Right lobe of liver (tissue), 6 donors: ENCODE data around the gene PDCL2. TPM values are rescaled to one million over a fixed set of nuclear protein-coding genes. Genes with fewer than 3 reads are reported as not detected.
"Not testable (repeated sequence)": the region's sequence is repeated elsewhere in the genome, so short reads cannot be mapped to it uniquely, and the experiment has no call there.

Experiments
- ATAC-seq, 4 donors: fragments of 200-7000 bp; cut with Tn5 transposase; one replicate each; pipeline ENCODE4 v1.9.1; 2020; ENCODE audit warnings: mild to moderate bottlenecking in 4 of 4, moderate library complexity in 4 of 4
- DNase-seq, 3 donors: peaks; one replicate each; pipeline ENCODE4 v3.0.0-alpha.2; 2020
- H3K27ac ChIP-seq, 3 donors: fragments of 200-600 bp; one replicate each; pipeline ENCODE4 v1.8.0; 2022
- H3K27me3 ChIP-seq, 2 donors: fragments of 200-600 bp; one replicate each; pipeline ENCODE4 v1.8.0; 2022
- H3K36me3 ChIP-seq, 4 donors: fragments of 200-600 bp; sonication (generic) in 1 of 4; one replicate each; pipeline versions ENCODE4 v1.5.1 to v1.8.0; 2017 to 2022; ENCODE audit warnings: control low read depth in 1 of 4
- H3K4me1 ChIP-seq, 4 donors: fragments of 200-600 bp; sonication (generic) in 1 of 4; one replicate each; pipeline versions ENCODE4 v1.5.1 to v1.8.0; 2017 to 2022; ENCODE audit warnings: control low read depth in 1 of 4
- H3K4me3 ChIP-seq, 3 donors: fragments of 200-600 bp; one replicate each; pipeline ENCODE4 v1.8.0; 2022
- H3K9me3 ChIP-seq, 4 donors: fragments of 200-600 bp; sonication (generic) in 1 of 4; one replicate each; pipeline versions ENCODE4 v1.5.1 to v1.8.0; 2017 to 2022; ENCODE audit warnings: control low read depth in 1 of 4
- CTCF ChIP-seq, 4 donors: fragments of 200-600 bp in 3 of 4; fragments of 450-650 bp in 1 of 4; IDR thresholded peaks; one replicate each; pipeline versions ENCODE4 v1.5.1 to v1.8.0; 2016 to 2022; ENCODE audit warnings: antibody characterized with exemption in 4 of 4, mild to moderate bottlenecking in 2 of 4
- POLR2A ChIP-seq: fragments of 450-650 bp; IDR thresholded peaks from one replicate; pipeline ENCODE4 v1.6.1; 2017; ENCODE audit warnings: antibody characterized with exemption, mild to moderate bottlenecking
- WGBS: methylation state at CpG from one replicate; pipeline ENCODE4 v1.1.6; 2018; ENCODE audit warnings: low coverage, low lambda C conversion rate; ENCODE audit not compliant: insufficient coverage; ENCODE audit errors: missing lambda C conversion rate; 5-methylcytosine and 5-hydroxymethylcytosine counted together
- intact Hi-C, 2 donors: fragments of 100-400 bp; cut with DNase I; formaldehyde crosslinking; loops; one replicate each; pipeline versions ENCODE4 v1.11.2 to v1.14.1; 2022
- total RNA-seq, 6 experiments: library from RNA; depleted of rRNA in 2 of 6; stranded (reverse); fragments of >200 nt in 2 of 6; fragmentation: NEBNext Ultra II Directional in 3 of 6; extraction: Animal tissue kit (Norgen Biotek cat#: 25700) in 3 of 6; gene quantifications; one replicate each; pipeline versions ENCODE4 v1.1.0 to v1.2.4, GENCODE V29; 2016 to 2023
- donor health status: DM: no; HTN: yes; CAD: no.
- donor health status: DM: no; HTN: no; CAD: no.
- donor health status: DM: no; HTN: no; CAD: no.
- donor health status: DM: no; HTN: yes; CAD: no.
- donor health status: DM: no; HTN: yes; CAD: no.

PDCL2 gene
- total RNA-seq, 6 experiments from 2014 or later, result not detected

DNA sequence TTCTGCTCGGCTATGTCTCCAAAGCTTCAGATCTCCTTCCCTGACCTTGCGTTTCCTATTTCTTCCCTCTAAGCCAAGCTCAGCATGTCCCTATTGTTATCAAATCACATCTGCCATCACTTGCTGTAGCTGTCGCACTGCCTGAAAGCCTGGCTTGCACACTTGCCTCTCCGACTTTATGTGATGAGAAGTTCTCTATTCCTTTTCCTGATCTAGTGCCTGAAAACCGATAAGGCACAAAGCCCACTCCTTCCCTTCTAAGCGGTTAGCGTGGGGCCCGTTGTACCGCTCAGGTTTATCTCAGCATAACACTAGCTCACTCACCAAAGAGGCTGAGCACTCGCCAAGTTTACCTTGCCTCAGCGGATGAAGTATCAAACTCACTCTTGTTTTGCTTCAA is 43.2 kb upstream of the PDCL2 start:
- Histone ChIP-seq H3K27ac (no peak overlapping the region), H3K4me3 (no peak overlapping the region), H3K36me3 (no peaks in the 10 kb centered on the region), H3K4me1 (peaks cover 0 to 5% (median 0%) of the 10 kb centered on the region in 4 donors), H3K27me3 (peaks cover 0 to 9% of the 10 kb centered on the region in 2 donors), H3K9me3 (no peaks in the 10 kb centered on the region)
- TF ChIP-seq POLR2A, result no peak
- ATAC-seq (no peak), DNase-seq (no peak)
- 0% methylated on average over 11 of the region's 11 CpGs for WGBS
- intact Hi-C loops, result no loop called here

GRCh38 chr4:55634417-55635128 is 42.5 kb upstream of the PDCL2 start:
- peaks cover 0 to 9% of the 10 kb centered on the region in 2 donors for H3K27me3 ChIP-seq
- H3K9me3 ChIP-seq, result no peaks in the 10 kb centered on the region
- H3K4me1 ChIP-seq, result peaks cover 0 to 5% (median 0%) of the 10 kb centered on the region in 4 donors
- H3K4me3 ChIP-seq, result no peak overlapping the region
- 3% methylated on average over 3 of the region's 3 CpGs for WGBS
- no peak for DNase-seq
- no peak for TF ChIP-seq CTCF (IDR thresholded peaks at IDR 0.05)
- TF ChIP-seq POLR2A, result no peak
- H3K27ac ChIP-seq, result no peak overlapping the region
- no peak for ATAC-seq
- no peaks in the 10 kb centered on the region for H3K36me3 ChIP-seq
- intact Hi-C loops, result no loop called here

DNA sequence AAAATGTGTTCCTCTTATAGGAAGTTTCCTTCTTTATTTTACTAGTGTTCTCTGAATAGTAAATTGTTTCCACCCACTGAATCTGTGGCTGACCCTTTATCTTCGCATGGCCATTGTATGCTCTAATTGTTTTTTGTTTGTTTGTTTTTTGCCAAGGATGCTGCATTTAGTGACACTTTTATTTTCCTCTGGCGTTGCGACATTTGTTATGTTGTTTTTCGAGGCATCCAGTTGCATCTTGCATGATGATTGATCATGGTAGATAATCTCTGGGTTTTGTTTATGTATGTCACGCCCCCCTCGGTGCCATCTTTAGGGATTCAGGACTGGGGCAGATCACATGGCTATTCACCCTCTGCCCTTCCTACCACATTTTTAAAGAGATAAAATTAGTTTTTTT is 41.9 kb upstream of the PDCL2 start:
- 36% methylated on average over 6 of the region's 6 CpGs for WGBS
- TF ChIP-seq CTCF (IDR thresholded peaks at IDR 0.05) (no peak), POLR2A (no peak)
- peaks cover 0 to 5% (median 0%) of the 10 kb centered on the region in 4 donors for H3K4me1 ChIP-seq
- no peak overlapping the region for H3K27ac ChIP-seq
- H3K4me3 ChIP-seq, result no peak overlapping the region
- H3K9me3 ChIP-seq, result no peaks in the 10 kb centered on the region
- no peaks in the 10 kb centered on the region for H3K36me3 ChIP-seq
- ATAC-seq, result no peak
- intact Hi-C loops, result no loop called here
- DNase-seq, result no peak
- peaks cover 0 to 9% of the 10 kb centered on the region in 2 donors for H3K27me3 ChIP-seq

DNA sequence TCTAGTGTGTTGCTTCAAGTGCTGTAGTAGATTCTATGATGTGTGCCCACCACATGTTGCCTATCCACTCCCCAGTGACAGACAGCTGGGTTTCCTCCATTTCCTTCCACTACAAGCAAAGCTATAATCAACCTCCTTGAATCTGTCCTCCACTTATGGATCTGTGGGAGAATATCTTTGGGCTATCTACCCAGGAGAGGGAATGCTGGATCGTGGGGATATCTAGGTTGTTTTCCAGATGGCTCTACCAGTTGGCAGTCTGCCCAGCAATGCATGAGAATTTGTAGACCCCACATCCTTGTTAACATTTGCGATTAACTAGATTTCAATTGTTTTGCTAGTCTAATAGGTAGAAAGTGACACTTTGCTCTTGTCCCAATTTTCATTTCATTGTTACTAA is 33.8 kb upstream of the PDCL2 start:
- WGBS, result 35% methylated on average over 2 of the region's 2 CpGs
- Histone ChIP-seq H3K36me3 (no peaks in the 10 kb centered on the region), H3K9me3 (no peaks in the 10 kb centered on the region), H3K4me1 (no peaks in the 10 kb centered on the region), H3K4me3 (no peak overlapping the region), H3K27me3 (no peaks in the 10 kb centered on the region), H3K27ac (no peak overlapping the region)
- TF ChIP-seq CTCF (IDR thresholded peaks at IDR 0.05) (no peak), POLR2A (no peak)
- no peak for DNase-seq
- no peak for ATAC-seq
- intact Hi-C loops, result no loop called here

- DNase-seq, H3K27me3 ChIP-seq, H3K36me3 ChIP-seq, H3K4me1 ChIP-seq, H3K9me3 ChIP-seq, H3K4me3 ChIP-seq, H3K27ac ChIP-seq, intact Hi-C loops, ATAC-seq: not testable (repeated sequence)
- no CpG with 5 or more reads among the region's 1 CpG for WGBS
Measured at GRCh38 chr4:55624063-55624462, 32.0 kb upstream of the PDCL2 start.
